ENCODE measurements around the gene HCRTR1. TPM values are rescaled to one million over a fixed set of nuclear protein-coding genes. Genes with fewer than 3 reads are reported as not detected.

Gene HCRTR1
- total RNA-seq, 4 donors from 2014 or later: 1.6 TPM; not detected in 3

- no peak for TF ChIP-seq CTCF (IDR thresholded peaks at IDR 0.05)
- ATAC-seq (ENCODE audit: low FRiP score): no peak
- DNase-seq (ENCODE audit: low spot score): no peak
These were observed 6.8 kb downstream of the HCRTR1 start for GRCh38 chr1:31624309-31624708.

GRCh38 chr1:31624731-31625514, 7.4 kb downstream of the HCRTR1 start:
- ATAC-seq (ENCODE audit: low FRiP score) (no peak), DNase-seq (ENCODE audit: low spot score) (no peak)
- no peak for TF ChIP-seq CTCF (IDR thresholded peaks at IDR 0.05)

GRCh38 chr1:31625561-31626222, 8.2 kb downstream of the HCRTR1 start:
- no peak for ATAC-seq (ENCODE audit: low FRiP score)
- DNase-seq (ENCODE audit: low spot score): no peak

GRCh38 chr1:31626223-31627207, 9.0 kb downstream of the HCRTR1 start:
- TF ChIP-seq CTCF (IDR thresholded peaks at IDR 0.05): no peak
- DNase-seq (ENCODE audit: low spot score): no peak
- peak; percentile 10 for ATAC-seq (ENCODE audit: low FRiP score)

More at GRCh38 chr1:31625561-31626222, 8.2 kb downstream of the HCRTR1 start:
- TF ChIP-seq CTCF (IDR thresholded peaks at IDR 0.05): no peak

GRCh38 chr1:31627301-31627929, 9.9 kb downstream of the HCRTR1 start:
- DNase-seq (ENCODE audit: low spot score) (no peak), ATAC-seq (ENCODE audit: low FRiP score) (no peak)
- no peak for TF ChIP-seq CTCF (IDR thresholded peaks at IDR 0.05)

GRCh38 chr1:31627930-31628559, 10.6 kb downstream of the HCRTR1 start:
- DNase-seq (ENCODE audit: low spot score) (no peak), ATAC-seq (ENCODE audit: low FRiP score) (peak; percentile 38)
- no peak for TF ChIP-seq CTCF (IDR thresholded peaks at IDR 0.05)

Data from omental fat pad (tissue), 4 donors.